ENCODE data around the gene FAF2. TPM values are rescaled to one million over a fixed set of nuclear protein-coding genes. Genes with fewer than 3 reads are reported as not detected.

The FAF2 gene
- total RNA-seq, 1 experiment from 2014 or later = 44.4 TPM

- no peaks in the 10 kb centered on the region for H3K9me3 Mint-ChIP-seq
- no peaks in the 10 kb centered on the region for H4K20me1 ChIP-seq (ENCODE audit: control insufficient read depth, insufficient read depth, insufficient read length)
- H2BK12ac ChIP-seq (ENCODE audit: insufficient read length, low read depth, low read length) = no peak overlapping the region
- H2BK5ac ChIP-seq (ENCODE audit: insufficient read length, low read length) = no peak overlapping the region
- H3K9me3 ChIP-seq (ENCODE audit: control insufficient read depth, low read depth, low read length) = no peaks in the 10 kb centered on the region
- peaks cover 9 to 34% (median 34%) of the 10 kb centered on the region in 3 experiments; a peak in 6 of 7 replicates for H3K36me3 Mint-ChIP-seq (ENCODE audit: insufficient read depth in 1 of 3, low read depth in 3 of 3)
- H3K79me2 ChIP-seq (ENCODE audit: insufficient read depth, low read length) = peaks cover 2% of the 10 kb centered on the region; the same call in 1 of the 2 replicates
- H4K5ac ChIP-seq (ENCODE audit: insufficient read length, low read depth, low read length) = no peak overlapping the region
- no peaks in the 10 kb centered on the region for H3K27me3 ChIP-seq (ENCODE audit: insufficient read depth, low read length)
- no peak for TF ChIP-seq CTCF (conservative IDR thresholded peaks at IDR 0.05)
- H3T11ph ChIP-seq (ENCODE audit: low read length) = no peak overlapping the region
- H3K23me2 ChIP-seq (ENCODE audit: insufficient read length, low read depth, low read length, poor library complexity, severe bottlenecking) = no peaks in the 10 kb centered on the region
- no peak overlapping the region for H3K18ac ChIP-seq (ENCODE audit: insufficient read length, low read depth, low read length)
- peaks cover 5% of the 10 kb centered on the region for H3K79me1 ChIP-seq (ENCODE audit: insufficient read depth, low read depth, low read length, poor library complexity, severe bottlenecking)
- H2BK15ac ChIP-seq (ENCODE audit: low read depth, low read length) = no peak overlapping the region
- no peak overlapping the region for H2BK120ac ChIP-seq (ENCODE audit: low read depth, low read length, poor library complexity, severe bottlenecking)
- no peak for DNase-seq
- H2AK5ac ChIP-seq (ENCODE audit: insufficient read length, low read length) = no peak overlapping the region
- no peak overlapping the region for H3K23ac ChIP-seq (ENCODE audit: insufficient read length, low read depth, low read length)
- H3K4me2 ChIP-seq (ENCODE audit: insufficient read depth, insufficient read length, low read length) = no peak overlapping the region
- no peak overlapping the region for H3K4ac ChIP-seq (ENCODE audit: low read depth, low read length)
- no peak overlapping the region for H3K56ac ChIP-seq (ENCODE audit: insufficient read length, low read depth, low read length)
- no CpG with 5 or more reads among the region's 7 CpGs for WGBS (ENCODE audit: extremely low coverage, insufficient read length, low lambda C conversion rate)
- H2BK20ac ChIP-seq (ENCODE audit: low read depth, low read length, poor library complexity, severe bottlenecking) = no peak overlapping the region
- H3K27me3 Mint-ChIP-seq (ENCODE audit: low read depth) = no peaks in the 10 kb centered on the region
- no peak overlapping the region for H3K4me3 Mint-ChIP-seq
- no peaks in the 10 kb centered on the region for H3K4me1 ChIP-seq (ENCODE audit: insufficient read depth, low read length)
- no peak overlapping the region for H4K8ac ChIP-seq (replicated peaks; ENCODE audit: insufficient read length, low read depth, low read length)
- H2AFZ ChIP-seq (ENCODE audit: low read length) = no peak overlapping the region
- no peak overlapping the region for H3K14ac ChIP-seq (ENCODE audit: insufficient read depth, low read length)
- H3K27ac ChIP-seq (ENCODE audit: insufficient read length, low read depth, low read length) = no peak overlapping the region
- no peak overlapping the region for H4K91ac ChIP-seq (ENCODE audit: insufficient read length, low read depth, low read length)
- H3K27ac Mint-ChIP-seq = no peak overlapping the region; a peak in 1 of 7 replicates
- H3K4me1 Mint-ChIP-seq = no peaks in the 10 kb centered on the region
- H3K9ac ChIP-seq (ENCODE audit: extremely low read depth, insufficient read length, low read length) = no peak overlapping the region
These were observed 25.3 kb downstream of the FAF2 start for GRCh38 chr5:176473335-176474006.

Data from H9 (cell line).